Mesenchymal stem cell (in vitro differentiated cells and primary cell): ENCODE data around the gene TSC2. TPM values are rescaled to one million over a fixed set of nuclear protein-coding genes. Genes with fewer than 3 reads are reported as not detected.
"Not testable (repeated sequence)": the region's sequence is repeated elsewhere in the genome, so short reads cannot be mapped to it uniquely, and the experiment has no call there.

Source experiments
- DNase-seq: peaks from one replicate; pipeline ENCODE4 v3.0.0-alpha.2; 2013
- H2AFZ ChIP-seq: one replicate; pipeline ENCODE4 v1.6.1; 2013; ENCODE audit warnings: low read depth, mild to moderate bottlenecking, control low read depth, inconsistent platforms, low read length, moderate library complexity
- H2AK5ac ChIP-seq: 2 replicates; pipeline ENCODE4 v1.6.1; 2013; ENCODE audit warnings: low read length, moderate library complexity, mild to moderate bottlenecking, inconsistent platforms; ENCODE audit not compliant: severe bottlenecking
- H2BK120ac ChIP-seq: one replicate; pipeline ENCODE4 v1.6.1; 2013; ENCODE audit warnings: low read depth, mild to moderate bottlenecking, inconsistent platforms, low read length, moderate library complexity
- H2BK12ac ChIP-seq, 2 experiments: one replicate each; pipeline ENCODE4 v1.6.1; 2013; ENCODE audit warnings: inconsistent platforms in 2 of 2, low read length in 2 of 2, mild to moderate bottlenecking in 2 of 2, moderate library complexity in 2 of 2, control low read depth in 1 of 2
- H2BK15ac ChIP-seq: one replicate; pipeline ENCODE4 v1.6.1; 2013; ENCODE audit warnings: mild to moderate bottlenecking, low read depth, inconsistent platforms; ENCODE audit not compliant: poor library complexity, severe bottlenecking
- H2BK5ac ChIP-seq: 2 replicates; pipeline ENCODE4 v1.6.1; 2013; ENCODE audit warnings: low read depth, mild to moderate bottlenecking, low read length, control low read depth, inconsistent platforms; ENCODE audit not compliant: poor library complexity, severe bottlenecking
- H3K14ac ChIP-seq, 2 experiments: one replicate each; pipeline ENCODE4 v1.6.1; 2013; ENCODE audit warnings: inconsistent platforms in 2 of 2, low read length in 2 of 2, control low read depth in 1 of 2, mild to moderate bottlenecking in 1 of 2, moderate library complexity in 1 of 2
- H3K18ac ChIP-seq, 2 experiments: one replicate each; pipeline ENCODE4 v1.6.1; 2013; ENCODE audit warnings: inconsistent platforms in 2 of 2, low read length in 2 of 2, control low read depth in 1 of 2, low read depth in 1 of 2, mild to moderate bottlenecking in 1 of 2
- H3K23ac ChIP-seq, 2 experiments: one replicate each; pipeline ENCODE4 v1.6.1; 2013; ENCODE audit warnings: inconsistent platforms in 2 of 2, low read length in 2 of 2, mild to moderate bottlenecking in 2 of 2, moderate library complexity in 2 of 2, control low read depth in 1 of 2
- H3K27ac ChIP-seq: 2 replicates; pipeline ENCODE4 v1.5.1; 2013; ENCODE audit warnings: mild to moderate bottlenecking, moderate library complexity, low read length, control low read depth, inconsistent platforms; ENCODE audit not compliant: poor library complexity, severe bottlenecking
- H3K27me3 ChIP-seq, 2 experiments: 2 replicates each; pipeline versions ENCODE4 v1.6.1 to v1.7.0; 2013; ENCODE audit warnings: low read length in 2 of 2, mild to moderate bottlenecking in 2 of 2, moderate library complexity in 2 of 2, control low read depth in 1 of 2, inconsistent platforms in 1 of 2; ENCODE audit not compliant: control insufficient read depth in 1 of 2, insufficient read depth in 1 of 2
- H3K36me3 ChIP-seq, 2 experiments: 2 replicates each; pipeline versions ENCODE4 v1.6.1 to v1.7.0; 2013; ENCODE audit warnings: low read length in 2 of 2, control low read depth in 1 of 2, inconsistent platforms in 1 of 2, low read depth in 1 of 2, mild to moderate bottlenecking in 1 of 2; ENCODE audit not compliant: insufficient read depth in 2 of 2, control insufficient read depth in 1 of 2
- H3K4ac ChIP-seq, 2 experiments: one replicate each; pipeline ENCODE4 v1.6.1; 2013; ENCODE audit warnings: inconsistent platforms in 2 of 2, low read length in 2 of 2, mild to moderate bottlenecking in 2 of 2, moderate library complexity in 2 of 2, control low read depth in 1 of 2, low read depth in 1 of 2
- H3K4me1 ChIP-seq: 2 replicates; pipeline ENCODE4 v1.6.1; 2013; ENCODE audit warnings: low read depth, low read length, control low read depth; ENCODE audit not compliant: control insufficient read depth, insufficient read depth
- H3K4me2 ChIP-seq: 2 replicates; pipeline ENCODE4 v1.6.1; 2013; ENCODE audit warnings: low read length, mild to moderate bottlenecking, inconsistent platforms; ENCODE audit not compliant: poor library complexity, severe bottlenecking
- H3K4me3 ChIP-seq, 2 experiments: 2 replicates each; pipeline versions ENCODE4 v1.5.1 to v1.7.0; 2013; ENCODE audit warnings: low read length in 2 of 2, mild to moderate bottlenecking in 2 of 2, control low read depth in 1 of 2, low read depth in 1 of 2; ENCODE audit not compliant: insufficient read depth in 1 of 2
- H3K79me1 ChIP-seq: replicated peaks from 2 replicates; pipeline ENCODE4 v1.6.1; 2013; ENCODE audit warnings: mild to moderate bottlenecking, control low read depth, low read length, inconsistent platforms; ENCODE audit not compliant: poor library complexity, severe bottlenecking
- H3K9ac ChIP-seq: 2 replicates; pipeline ENCODE4 v1.7.0; 2013; ENCODE audit warnings: mild to moderate bottlenecking, low read length, moderate library complexity
- H3K9me3 ChIP-seq: 2 replicates; pipeline ENCODE4 v1.7.0; 2013; ENCODE audit warnings: mild to moderate bottlenecking, low read length; ENCODE audit not compliant: control insufficient read depth
- H4K8ac ChIP-seq: one replicate; pipeline ENCODE4 v1.6.1; 2013; ENCODE audit warnings: inconsistent platforms, mild to moderate bottlenecking, low read length, moderate library complexity
- H4K91ac ChIP-seq: one replicate; pipeline ENCODE4 v1.6.1; 2013; ENCODE audit warnings: mild to moderate bottlenecking, low read length, inconsistent platforms
- WGBS: methylation state at CpG from one replicate; pipeline ENCODE4 v1.1.7; 2013; ENCODE audit warnings: mixed read lengths; 5-methylcytosine and 5-hydroxymethylcytosine counted together
- small RNA-seq: library from polyadenylated mRNA; stranded (forward); fragments of <200 nt; extraction: miRNeasy Mini kit (QIAGEN cat#:217004); gene quantifications from one replicate; pipeline ENCODE3, GENCODE V24; 2013; ENCODE audit warnings: low read depth

TSC2 gene

GRCh38 chr16:2135071-2135470 lies 87.3 kb downstream of the TSC2 start:
- H2AFZ ChIP-seq, H3K18ac ChIP-seq, H3K27ac ChIP-seq, H3K79me1 ChIP-seq, DNase-seq, H3K4ac ChIP-seq, H2BK15ac ChIP-seq, H3K27me3 ChIP-seq, H3K9me3 ChIP-seq, H3K4me1 ChIP-seq, H3K36me3 ChIP-seq, H2AK5ac ChIP-seq, H2BK12ac ChIP-seq, H2BK5ac ChIP-seq, H4K8ac ChIP-seq, H2BK120ac ChIP-seq, H3K14ac ChIP-seq, H4K91ac ChIP-seq, H3K23ac ChIP-seq: not testable (repeated sequence)
- H3K9ac ChIP-seq: peak overlapping the region; percentile 61
- H3K4me3 ChIP-seq: peak overlapping the region; percentile 58 to 69
- under 1% methylated on average over 13 of the region's 42 CpGs for WGBS
- peak overlapping the region; percentile 61 for H3K4me2 ChIP-seq

GRCh38 chr16:2135770-2136490 lies 88.1 kb downstream of the TSC2 start, which contains the start of gene PKD1:
PKD1 (minus strand) TSS chr16:2135898; CDS start chr16:2135689, 209 bp downstream.
- not testable (repeated sequence) for H3K14ac ChIP-seq, H3K4me1 ChIP-seq, H3K9me3 ChIP-seq, H4K91ac ChIP-seq, H4K8ac ChIP-seq, H2AFZ ChIP-seq, H3K23ac ChIP-seq, H3K27me3 ChIP-seq, H3K36me3 ChIP-seq, H3K79me1 ChIP-seq, H2BK120ac ChIP-seq, H2AK5ac ChIP-seq, H2BK5ac ChIP-seq
- Histone ChIP-seq H2BK15ac (peak within 1 kb of the TSS; percentile 67), H3K27ac (peak within 1 kb of the TSS; percentile 64), H3K4ac (peak within 1 kb of the TSS in 1 of 2 experiments; percentile 49), H3K4me2 (peak within 1 kb of the TSS; percentile 74), H3K9ac (peak within 1 kb of the TSS; percentile 71), H3K4me3 (peak within 1 kb of the TSS; percentile 58 to 69), H3K18ac (peak within 1 kb of the TSS in 1 of 2 experiments; percentile 82), H2BK12ac (peak within 1 kb of the TSS in 1 of 2 experiments; percentile 31)
- peak; percentile 93 for DNase-seq
- 0% methylated on average over 30 of the region's 81 CpGs for WGBS

Small RNA genes lying within 50 kb of the gene (small RNA-seq; reads per million reads assigned to genes)
- gene MIR1225 (not detected), gene MIR3180-5 (not detected), gene MIR4516 (not detected), gene RF00019 (not detected), gene RN7SL219P (not detected)
